HEK293 (cell line): Measurements from ENCODE around the gene SLC25A36.
A peak's percentile ranks its signal among the peaks of the same experiment; 100 is the strongest.

Experiments
- EGR2 ChIP-seq: fragments of 450-650 bp; formaldehyde crosslinking; IDR thresholded peaks from 2 replicates; pipeline ENCODE4 v1.5.1; 2016; ENCODE audit warnings: low read depth, missing biosample characterization, missing genetic modification characterization
- FEZF1 ChIP-seq: fragments of 450-650 bp; formaldehyde crosslinking; IDR thresholded peaks from 2 replicates; pipeline ENCODE4 v1.5.1; 2016; ENCODE audit warnings: missing biosample characterization, missing genetic modification characterization
- KLF17 ChIP-seq: fragments of 450-650 bp; formaldehyde crosslinking; IDR thresholded peaks from 2 replicates; pipeline ENCODE4 v1.5.1; 2016; ENCODE audit warnings: missing biosample characterization, missing genetic modification characterization
- PRDM1 ChIP-seq: fragments of 450-650 bp; formaldehyde crosslinking; IDR thresholded peaks from 2 replicates; pipeline ENCODE4; 2016; ENCODE audit warnings: missing biosample characterization, missing genetic modification characterization
- SCRT2 ChIP-seq: fragments of 450-650 bp; formaldehyde crosslinking; IDR thresholded peaks from 2 replicates; pipeline ENCODE4 v1.5.1; 2016; ENCODE audit warnings: missing biosample characterization, missing genetic modification characterization
- SETDB1 ChIP-seq: IDR thresholded peaks from one replicate; pipeline ENCODE4 v1.6.1; 2017; ENCODE audit warnings: mild to moderate bottlenecking, low read length, moderate library complexity, mixed read lengths; ENCODE audit not compliant: insufficient read length
- ZBTB10 ChIP-seq: fragments of 450-650 bp; formaldehyde crosslinking; IDR thresholded peaks from 2 replicates; pipeline ENCODE4 v1.5.1; 2016; ENCODE audit warnings: missing biosample characterization, missing genetic modification characterization
- ZBTB11 ChIP-seq: fragments of 450-650 bp; formaldehyde crosslinking; conservative IDR thresholded peaks from 2 replicates; pipeline ENCODE4 v1.5.1; 2016; ENCODE audit warnings: low read depth, missing biosample characterization, missing genetic modification characterization
- ZFP41 ChIP-seq: fragments of 450-650 bp; formaldehyde crosslinking; IDR thresholded peaks from 2 replicates; pipeline ENCODE4 v1.5.1; 2016; ENCODE audit warnings: missing biosample characterization, missing genetic modification characterization, borderline replicate concordance
- ZFP69B ChIP-seq: fragments of 450-650 bp; formaldehyde crosslinking; IDR thresholded peaks from 2 replicates; pipeline ENCODE4 v1.5.1; 2016; ENCODE audit warnings: missing biosample characterization, missing genetic modification characterization
- ZNF146 ChIP-seq: fragments of 450-650 bp; formaldehyde crosslinking; IDR thresholded peaks from 2 replicates; pipeline ENCODE4 v1.5.1; 2016; ENCODE audit warnings: missing biosample characterization, missing genetic modification characterization
- ZNF155 ChIP-seq: fragments of 450-650 bp; formaldehyde crosslinking; IDR thresholded peaks from 2 replicates; pipeline ENCODE4 v1.5.1; 2016; ENCODE audit warnings: missing biosample characterization, missing genetic modification characterization
- ZNF19 ChIP-seq: fragments of 450-650 bp; formaldehyde crosslinking; IDR thresholded peaks from 2 replicates; pipeline ENCODE4; 2016; ENCODE audit warnings: missing biosample characterization, missing genetic modification characterization, low read depth
- ZNF23 ChIP-seq: fragments of 450-650 bp; formaldehyde crosslinking; IDR thresholded peaks from 2 replicates; pipeline ENCODE4 v1.5.1; 2016; ENCODE audit warnings: missing biosample characterization, missing genetic modification characterization, borderline replicate concordance
- ZNF274 ChIP-seq, 2 experiments: fragments of 200-500 bp in 1 of 2; fragments of 450-650 bp in 1 of 2; sonication (Bioruptor generic) in 1 of 2; formaldehyde crosslinking in 1 of 2; IDR thresholded peaks; 2 replicates each; pipeline versions ENCODE4 v1.5.1 to v1.6.1; 2014 to 2016; ENCODE audit warnings: borderline replicate concordance in 1 of 2, inconsistent platforms in 1 of 2, low read length in 1 of 2, missing biosample characterization in 1 of 2, missing genetic modification characterization in 1 of 2
- ZNF335 ChIP-seq: fragments of 450-650 bp; formaldehyde crosslinking; conservative IDR thresholded peaks from 2 replicates; pipeline ENCODE4 v1.5.1; 2016; ENCODE audit warnings: missing biosample characterization, missing genetic modification characterization
- ZNF423 ChIP-seq: fragments of 450-650 bp; formaldehyde crosslinking; IDR thresholded peaks from 2 replicates; pipeline ENCODE4 v1.5.1; 2016; ENCODE audit warnings: missing biosample characterization, missing genetic modification characterization
- ZNF433 ChIP-seq: fragments of 450-650 bp; formaldehyde crosslinking; IDR thresholded peaks from 2 replicates; pipeline ENCODE4 v1.5.1; 2016; ENCODE audit warnings: missing biosample characterization, missing genetic modification characterization, low read depth
- ZNF48 ChIP-seq: fragments of 450-650 bp; formaldehyde crosslinking; IDR thresholded peaks from 2 replicates; pipeline ENCODE4 v1.5.1; 2016; ENCODE audit warnings: missing biosample characterization, missing genetic modification characterization
- ZNF530 ChIP-seq: fragments of 450-650 bp; formaldehyde crosslinking; IDR thresholded peaks from 2 replicates; pipeline ENCODE4 v1.5.1; 2016; ENCODE audit warnings: low read depth, missing biosample characterization, missing genetic modification characterization
- ZNF544 ChIP-seq: fragments of 450-650 bp; formaldehyde crosslinking; IDR thresholded peaks from 2 replicates; pipeline ENCODE4 v1.5.0; 2017; ENCODE audit warnings: missing biosample characterization, missing genetic modification characterization
- ZNF555 ChIP-seq: fragments of 450-650 bp; formaldehyde crosslinking; conservative IDR thresholded peaks from 2 replicates; pipeline ENCODE4 v1.5.1; 2017; ENCODE audit warnings: missing biosample characterization, mild to moderate bottlenecking, missing genetic modification characterization, inconsistent platforms
- ZNF626 ChIP-seq: fragments of 450-650 bp; sonication (Bioruptor Pico); formaldehyde crosslinking; IDR thresholded peaks from 2 replicates; pipeline ENCODE4 v1.5.1; 2018; ENCODE audit warnings: missing biosample characterization, missing genetic modification characterization, inconsistent platforms
- ZNF645 ChIP-seq: fragments of 450-650 bp; formaldehyde crosslinking; IDR thresholded peaks from 2 replicates; pipeline ENCODE4; 2016; ENCODE audit warnings: missing biosample characterization, missing genetic modification characterization
- ZNF677 ChIP-seq: fragments of 450-650 bp; IDR thresholded peaks from 2 replicates; pipeline ENCODE4 v1.5.0; 2018; ENCODE audit warnings: missing biosample characterization, mild to moderate bottlenecking, missing genetic modification characterization, moderate library complexity
- ZNF76 ChIP-seq: fragments of 450-650 bp; formaldehyde crosslinking; IDR thresholded peaks from 2 replicates; pipeline ENCODE4; 2016; ENCODE audit warnings: low read depth, missing biosample characterization, missing genetic modification characterization, borderline replicate concordance
- ZNF776 ChIP-seq: fragments of 450-650 bp; formaldehyde crosslinking; IDR thresholded peaks from 2 replicates; pipeline ENCODE4 v1.5.0; 2017; ENCODE audit warnings: missing biosample characterization, missing genetic modification characterization, borderline replicate concordance
- ZSCAN30 ChIP-seq: fragments of 450-650 bp; IDR thresholded peaks from 2 replicates; pipeline ENCODE4 v1.5.1; 2018; ENCODE audit warnings: missing biosample characterization, mild to moderate bottlenecking, missing genetic modification characterization, moderate library complexity
- TF ChIP-seq, protein P1 (sequence below): fragments of 450-650 bp; formaldehyde crosslinking; IDR thresholded peaks from 2 replicates; pipeline ENCODE4 v1.5.1; 2017; ENCODE audit warnings: missing biosample characterization, missing genetic modification characterization

SLC25A36 gene

DNA sequence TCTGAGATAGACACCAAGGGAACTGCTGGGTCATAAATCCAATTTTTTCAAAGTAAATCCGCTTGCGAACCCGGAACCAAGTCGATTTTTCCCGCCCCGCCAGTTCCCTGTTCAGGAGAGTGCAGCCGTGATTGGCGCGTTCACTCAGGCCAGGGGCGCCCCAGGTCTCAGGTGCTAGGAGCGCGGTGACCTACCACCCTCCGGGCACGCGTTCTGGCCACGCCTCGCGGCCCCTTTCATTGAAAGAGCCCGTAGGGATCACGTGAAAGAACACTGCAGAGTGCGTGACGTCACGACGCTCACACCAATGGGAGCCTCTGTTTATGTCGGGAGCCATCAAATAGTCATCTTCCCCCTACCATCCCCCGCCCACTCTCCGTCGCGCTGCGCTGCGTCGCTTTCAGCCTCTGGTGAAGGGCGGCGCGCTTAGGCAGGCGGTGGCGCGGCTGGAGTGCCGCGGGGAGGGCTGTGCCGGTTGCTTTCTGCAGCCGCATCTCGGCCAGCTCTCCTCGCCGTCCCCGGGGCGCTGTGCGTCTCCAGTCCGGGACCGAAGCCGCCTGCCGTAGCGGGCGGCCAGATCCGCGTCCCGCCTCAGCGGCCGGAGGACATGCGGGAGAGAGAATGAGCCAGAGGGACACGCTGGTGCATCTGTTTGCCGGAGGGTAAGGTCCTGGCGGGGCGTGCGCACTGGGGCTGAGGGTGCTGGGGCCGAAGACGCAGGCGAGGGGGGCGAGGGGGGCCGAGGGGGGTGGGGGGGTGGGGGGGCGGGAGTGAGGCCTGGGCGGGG, at the start of gene SLC25A36 (continued):
- peak; percentile 43; the same call in 1 of the 2 replicates for TF ChIP-seq ZBTB10 (tag by site-specific recombination)
- no peak for TF ChIP-seq ZNF555 (tag by site-specific recombination)
- no peak for TF ChIP-seq ZNF776 (tag by site-specific recombination)
- TF ChIP-seq, protein P1, sequence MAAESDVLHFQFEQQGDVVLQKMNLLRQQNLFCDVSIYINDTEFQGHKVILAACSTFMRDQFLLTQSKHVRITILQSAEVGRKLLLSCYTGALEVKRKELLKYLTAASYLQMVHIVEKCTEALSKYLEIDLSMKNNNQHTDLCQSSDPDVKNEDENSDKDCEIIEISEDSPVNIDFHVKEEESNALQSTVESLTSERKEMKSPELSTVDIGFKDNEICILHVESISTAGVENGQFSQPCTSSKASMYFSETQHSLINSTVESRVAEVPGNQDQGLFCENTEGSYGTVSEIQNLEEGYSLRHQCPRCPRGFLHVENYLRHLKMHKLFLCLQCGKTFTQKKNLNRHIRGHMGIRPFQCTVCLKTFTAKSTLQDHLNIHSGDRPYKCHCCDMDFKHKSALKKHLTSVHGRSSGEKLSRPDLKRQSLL (tag by site-specific recombination) = no peak
- no peak for TF ChIP-seq ZNF433 (tag by site-specific recombination)
- TF ChIP-seq ZNF19 (tag by site-specific recombination) = no peak
- no peak for TF ChIP-seq ZNF423 (tag by site-specific recombination)
- 0 out of 2 replicates have a peak, but pooled peaks have one; percentile 2 for TF ChIP-seq ZNF146
- no peak; the same call in 1 of the 2 replicates for TF ChIP-seq ZNF76
- TF ChIP-seq ZBTB11 (tag by site-specific recombination) = no peak
- no peak for TF ChIP-seq ZNF645 (tag by site-specific recombination)
- no peak for TF ChIP-seq ZFP69B
- no peak for TF ChIP-seq ZNF274 (IDR thresholded peaks at IDR 0.05; ENCODE audit: low read length)
- TF ChIP-seq ZNF274 (tag by site-specific recombination; IDR thresholded peaks at IDR 0.05; ENCODE audit: borderline replicate concordance) = no peak
- TF ChIP-seq ZNF155 (tag by site-specific recombination) = no peak
- TF ChIP-seq SCRT2 (tag by site-specific recombination) = no peak
- peak; percentile 79 for TF ChIP-seq ZNF335
- no peak for TF ChIP-seq ZNF544
- no peak for TF ChIP-seq PRDM1 (tag by site-specific recombination)
- TF ChIP-seq ZSCAN30 = no peak
- TF ChIP-seq ZNF530 (tag by site-specific recombination) = no peak
- TF ChIP-seq ZNF677 (tag by site-specific recombination) = no peak
- peak; percentile 73 for TF ChIP-seq EGR2 (tag by site-specific recombination)
- TF ChIP-seq ZNF626 = no peak
- TF ChIP-seq SETDB1 = no peak
- TF ChIP-seq ZNF23 (tag by site-specific recombination) = no peak
- no peak for TF ChIP-seq ZNF48 (tag by site-specific recombination)
- no peak for TF ChIP-seq ZFP41 (tag by site-specific recombination)
- peak; percentile 40 for TF ChIP-seq FEZF1 (tag by site-specific recombination)
- TF ChIP-seq KLF17 (tag by site-specific recombination) = no peak; the same call in 1 of the 2 replicates
